OCI-LY1 (cell line): ENCODE data around the gene RAPGEF4.

Source experiments
- H2AFZ ChIP-seq: fragments of 200-600 bp; sonication (generic), shearing (Covaris generic); 2 replicates; pipeline ENCODE4 v1.6.0; 2014; ENCODE audit warnings: antibody characterized with exemption, mild to moderate bottlenecking, low read length
- H3F3A ChIP-seq: fragments of 200-600 bp; sonication (generic), shearing (Covaris generic); 2 replicates; pipeline ENCODE4 v1.6.0; 2014; ENCODE audit warnings: mild to moderate bottlenecking, antibody characterized with exemption, low read length, moderate library complexity; ENCODE audit not compliant: insufficient read depth
- H3K27ac ChIP-seq: fragments of 200-600 bp; sonication (generic); 2 replicates; pipeline ENCODE4 v1.5.1; 2014; ENCODE audit warnings: low read length, mixed run types, mild to moderate bottlenecking, low read depth; ENCODE audit not compliant: poor library complexity, severe bottlenecking
- H3K27me3 ChIP-seq: fragments of 200-600 bp; sonication (generic); 2 replicates; pipeline ENCODE4 v1.6.0; 2014; ENCODE audit warnings: antibody characterized with exemption, mild to moderate bottlenecking, low read length, moderate library complexity; ENCODE audit not compliant: insufficient read depth
- H3K36me3 ChIP-seq: fragments of 200-600 bp; sonication (generic); 2 replicates; pipeline ENCODE4 v1.6.1; 2014; ENCODE audit warnings: mild to moderate bottlenecking, antibody characterized with exemption, low read length, moderate library complexity, mixed read lengths; ENCODE audit not compliant: insufficient read depth
- H3K4me1 ChIP-seq: fragments of 200-600 bp; sonication (generic); 2 replicates; pipeline ENCODE4 v1.5.1; 2014; ENCODE audit warnings: mild to moderate bottlenecking, low read length, moderate library complexity; ENCODE audit not compliant: insufficient read depth, severe bottlenecking
- H3K4me2 ChIP-seq: fragments of 200-600 bp; sonication (generic), shearing (Covaris generic); 2 replicates; pipeline ENCODE4 v1.6.1; 2014; ENCODE audit warnings: low read length
- H3K4me3 ChIP-seq: fragments of 200-600 bp; sonication (generic); 2 replicates; pipeline ENCODE4 v1.5.1; 2014; ENCODE audit warnings: low read length, low read depth, mild to moderate bottlenecking, mixed read lengths; ENCODE audit not compliant: poor library complexity, severe bottlenecking
- H3K79me2 ChIP-seq: fragments of 200-600 bp; shearing (Covaris generic); 2 replicates; pipeline ENCODE4 v1.6.1; 2016; ENCODE audit warnings: mixed run types, low read length, mixed read lengths; ENCODE audit not compliant: insufficient read depth
- H3K9ac ChIP-seq: fragments of 200-600 bp; sonication (generic), shearing (Covaris generic); 2 replicates; pipeline ENCODE4 v1.6.1; 2014; ENCODE audit warnings: mild to moderate bottlenecking, low read length, mixed read lengths
- H3K9me2 ChIP-seq: fragments of 200-600 bp; sonication (generic), shearing (Covaris generic); 2 replicates; pipeline ENCODE4 v1.6.1; 2014; ENCODE audit warnings: low read depth, mild to moderate bottlenecking, low read length, mixed read lengths
- H3K9me3 ChIP-seq: fragments of 200-600 bp; shearing (Covaris generic); 2 replicates; pipeline ENCODE4 v1.6.1; 2014; ENCODE audit warnings: low read length, mixed read lengths
- H4K20me1 ChIP-seq: fragments of 200-600 bp; sonication (generic), shearing (Covaris generic); 2 replicates; pipeline ENCODE4 v1.6.0; 2016; ENCODE audit warnings: mild to moderate bottlenecking, low read length; ENCODE audit not compliant: insufficient read depth
- EZH2 ChIP-seq: fragments of 200-600 bp; sonication (generic), shearing (Covaris generic); IDR thresholded peaks from 2 replicates; pipeline ENCODE4 v1.8.0; 2017; ENCODE audit warnings: borderline replicate concordance, mixed run types, mild to moderate bottlenecking, antibody characterized with exemption, low read length, moderate library complexity, mixed read lengths
- TF ChIP-seq, protein P1 (sequence below): fragments of 200-600 bp; sonication (generic), shearing (Covaris generic); IDR thresholded peaks from 2 replicates; pipeline ENCODE4 v1.5.1; 2017; ENCODE audit warnings: mild to moderate bottlenecking, antibody characterized with exemption, low read length, moderate library complexity, mixed read lengths

Gene RAPGEF4

GRCh38 chr2:172893111-172893510 lies 157.5 kb downstream of the RAPGEF4 start:
- Histone ChIP-seq H3K9ac (no peak overlapping the region), H3K4me1 (no peaks in the 10 kb centered on the region), H3K4me3 (no peak overlapping the region), H3K27ac (no peak overlapping the region), H3K9me3 (no peaks in the 10 kb centered on the region), H2AFZ (no peak overlapping the region), H3K4me2 (no peak overlapping the region), H3K27me3 (no peaks in the 10 kb centered on the region), H3K9me2 (no peaks in the 10 kb centered on the region), H4K20me1 (no peaks in the 10 kb centered on the region), H3F3A (no peaks in the 10 kb centered on the region), H3K36me3 (no peaks in the 10 kb centered on the region), H3K79me2 (no peaks in the 10 kb centered on the region)
- TF ChIP-seq, protein P1, sequence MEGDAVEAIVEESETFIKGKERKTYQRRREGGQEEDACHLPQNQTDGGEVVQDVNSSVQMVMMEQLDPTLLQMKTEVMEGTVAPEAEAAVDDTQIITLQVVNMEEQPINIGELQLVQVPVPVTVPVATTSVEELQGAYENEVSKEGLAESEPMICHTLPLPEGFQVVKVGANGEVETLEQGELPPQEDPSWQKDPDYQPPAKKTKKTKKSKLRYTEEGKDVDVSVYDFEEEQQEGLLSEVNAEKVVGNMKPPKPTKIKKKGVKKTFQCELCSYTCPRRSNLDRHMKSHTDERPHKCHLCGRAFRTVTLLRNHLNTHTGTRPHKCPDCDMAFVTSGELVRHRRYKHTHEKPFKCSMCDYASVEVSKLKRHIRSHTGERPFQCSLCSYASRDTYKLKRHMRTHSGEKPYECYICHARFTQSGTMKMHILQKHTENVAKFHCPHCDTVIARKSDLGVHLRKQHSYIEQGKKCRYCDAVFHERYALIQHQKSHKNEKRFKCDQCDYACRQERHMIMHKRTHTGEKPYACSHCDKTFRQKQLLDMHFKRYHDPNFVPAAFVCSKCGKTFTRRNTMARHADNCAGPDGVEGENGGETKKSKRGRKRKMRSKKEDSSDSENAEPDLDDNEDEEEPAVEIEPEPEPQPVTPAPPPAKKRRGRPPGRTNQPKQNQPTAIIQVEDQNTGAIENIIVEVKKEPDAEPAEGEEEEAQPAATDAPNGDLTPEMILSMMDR: no peak
- no peak for TF ChIP-seq EZH2

GRCh38 chr2:172893671-172894070 lies 158.0 kb downstream of the RAPGEF4 start:
- Histone ChIP-seq H2AFZ (no peak overlapping the region), H4K20me1 (no peaks in the 10 kb centered on the region), H3K27ac (no peak overlapping the region), H3K79me2 (no peaks in the 10 kb centered on the region), H3K9ac (no peak overlapping the region), H3K4me3 (no peak overlapping the region), H3K4me1 (no peaks in the 10 kb centered on the region), H3K36me3 (no peaks in the 10 kb centered on the region), H3K9me2 (no peaks in the 10 kb centered on the region), H3F3A (no peaks in the 10 kb centered on the region), H3K27me3 (no peaks in the 10 kb centered on the region), H3K4me2 (no peak overlapping the region), H3K9me3 (no peaks in the 10 kb centered on the region)
- TF ChIP-seq, protein P1: no peak
- TF ChIP-seq EZH2: no peak

DNA sequence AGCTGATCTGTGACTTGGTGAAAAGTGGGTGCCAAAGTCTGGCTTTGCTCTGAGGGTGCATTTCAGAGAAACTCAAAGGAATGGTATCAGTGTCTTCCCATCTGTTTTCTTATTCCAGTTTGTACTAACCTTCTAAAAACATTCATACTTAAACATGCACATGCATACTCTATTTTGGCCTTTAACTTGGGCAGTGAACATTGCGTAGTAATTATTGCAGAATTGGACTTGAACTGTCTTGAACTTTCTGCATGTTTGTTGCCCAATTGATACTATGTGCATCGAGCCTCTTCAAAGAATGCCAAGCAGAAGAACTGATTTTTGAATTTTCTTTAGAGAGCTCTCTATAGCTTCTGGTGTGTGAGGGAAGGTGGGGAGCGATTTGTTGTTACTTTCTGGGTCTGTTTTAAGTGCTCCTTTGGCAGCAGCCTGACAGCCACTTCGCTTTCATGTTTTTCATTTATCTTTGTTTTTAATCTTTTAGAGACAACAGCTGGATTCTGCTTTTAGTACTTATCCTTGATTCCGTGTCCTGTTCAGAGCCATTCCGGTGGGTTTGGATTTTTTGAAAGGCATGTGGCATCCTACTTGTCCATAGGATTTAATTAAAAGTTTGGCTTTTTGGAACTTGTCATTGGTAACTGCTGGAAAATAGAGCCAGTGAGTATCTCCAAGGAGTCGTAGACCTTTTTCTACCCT lies 159.2 kb downstream of the RAPGEF4 start:
- Histone ChIP-seq H3K27me3 (no peaks in the 10 kb centered on the region), H3K27ac (no peak overlapping the region), H3K36me3 (no peaks in the 10 kb centered on the region)

More for the DNA sequence above, 159.2 kb downstream of the RAPGEF4 start:
- Histone ChIP-seq H3F3A (no peaks in the 10 kb centered on the region), H3K4me1 (no peaks in the 10 kb centered on the region), H2AFZ (no peak overlapping the region), H3K4me3 (no peak overlapping the region), H3K4me2 (no peak overlapping the region), H3K9me2 (no peaks in the 10 kb centered on the region), H3K9me3 (no peaks in the 10 kb centered on the region), H3K79me2 (no peaks in the 10 kb centered on the region), H4K20me1 (no peaks in the 10 kb centered on the region), H3K9ac (no peak overlapping the region)
- TF ChIP-seq, protein P1: no peak
- TF ChIP-seq EZH2: no peak
